HG02885 (cell line): ENCODE results near the gene WDR18.

Experiments used
- ATAC-seq: cut with Tn5 transposase; IDR thresholded peaks from one replicate; pipeline ENCODE4 v1.9.1; 2021; ENCODE audit warnings: mild to moderate bottlenecking; ENCODE audit not compliant: unreplicated experiment, poor library complexity

WDR18 gene

DNA sequence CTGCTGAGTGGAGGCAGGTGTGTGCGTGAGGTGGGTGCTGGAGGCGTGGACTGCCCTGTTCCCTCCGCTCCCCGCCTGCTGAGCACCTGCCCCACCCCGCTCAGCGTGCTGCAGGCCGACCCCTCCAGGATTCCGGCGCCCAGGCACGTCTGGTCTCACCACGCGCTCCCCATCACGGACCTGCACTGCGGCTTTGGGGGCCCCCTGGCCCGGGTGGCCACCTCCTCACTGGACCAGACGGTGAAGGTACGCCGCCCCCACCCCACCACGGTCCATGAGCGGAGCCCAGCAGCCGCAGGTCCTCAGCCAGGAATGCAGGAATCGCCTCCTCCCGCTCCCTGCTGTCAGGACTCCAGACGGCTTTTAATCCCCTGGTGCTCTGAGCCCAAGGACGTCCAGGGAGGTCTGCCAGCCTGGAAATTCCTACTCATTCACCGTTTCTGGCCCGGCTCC is 6.0 kb downstream of the WDR18 start:
- no peak for ATAC-seq

- no peak for ATAC-seq
Measured at GRCh38 chr19:990746-991145, 6.6 kb downstream of the WDR18 start.

- ATAC-seq, result no peak
Measured at GRCh38 chr19:991174-991931, 7.2 kb downstream of the WDR18 start.

DNA sequence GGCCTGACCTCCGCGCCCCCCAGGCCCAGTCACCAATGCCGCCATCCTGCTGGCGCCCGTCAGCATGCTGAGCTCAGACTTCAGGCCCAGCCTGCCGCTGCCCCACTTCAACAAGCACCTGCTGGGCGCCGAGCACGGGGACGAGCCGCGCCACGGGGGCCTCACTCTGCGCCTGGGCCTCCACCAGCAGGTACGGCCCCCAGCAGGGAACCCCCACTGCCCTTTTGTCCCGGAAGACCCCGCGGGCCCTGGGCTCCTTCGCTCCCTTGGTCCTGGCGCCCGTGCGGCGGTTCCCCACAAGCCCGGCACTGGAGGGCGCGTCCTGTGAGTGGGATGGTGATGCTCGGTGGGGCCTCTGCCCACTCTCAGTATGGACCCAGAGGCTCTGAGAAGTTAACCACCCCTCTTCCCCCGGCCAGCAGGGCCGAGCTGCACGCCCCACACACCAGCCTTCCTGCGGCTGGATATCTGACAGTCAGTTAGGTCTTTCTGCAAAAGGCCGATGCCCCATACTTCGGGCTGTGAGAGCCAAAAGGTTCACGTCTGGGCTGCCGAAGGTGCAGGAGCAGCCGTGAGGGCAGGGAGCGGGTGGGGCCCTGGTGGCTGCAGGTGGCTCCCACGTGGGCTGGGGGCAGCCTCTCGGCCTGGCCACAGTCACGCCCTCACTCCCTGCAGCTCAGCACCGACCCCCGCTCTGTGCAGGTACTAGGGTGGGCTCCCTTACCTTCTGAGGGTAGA is 8.0 kb downstream of the WDR18 start:
- no peak for ATAC-seq

GRCh38 chr19:992670-993055 is 8.5 kb downstream of the WDR18 start:
- no peak for ATAC-seq

DNA sequence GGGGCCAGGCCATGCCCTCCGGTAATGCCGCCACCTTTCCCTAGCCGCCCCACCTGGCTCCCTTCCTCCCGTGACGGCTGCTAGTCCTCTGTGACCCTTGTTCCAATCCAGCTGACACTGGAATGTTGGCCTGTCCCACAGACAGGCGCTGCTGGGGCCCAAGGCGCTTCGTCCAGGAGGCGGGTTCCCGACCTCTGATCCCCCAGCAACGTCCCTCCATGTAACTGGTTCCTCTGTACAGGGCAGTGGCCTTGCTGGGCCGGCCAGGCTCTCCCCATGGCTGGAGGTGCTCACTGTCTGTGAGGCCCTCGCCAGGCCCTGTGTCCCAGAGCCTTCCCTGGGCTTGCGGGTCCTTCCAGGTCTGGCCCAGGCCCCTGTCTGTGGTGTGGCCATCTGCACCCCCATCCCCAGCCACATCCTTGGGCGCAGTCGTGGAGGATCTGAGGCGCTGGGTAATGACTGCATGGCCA is 9.3 kb downstream of the WDR18 start:
- no peak for ATAC-seq

GRCh38 chr19:993831-994393 is 9.8 kb downstream of the WDR18 start:
- ATAC-seq, result no peak

- ATAC-seq, result no peak
Measured at GRCh38 chr19:994516-994915, 10.4 kb downstream of the WDR18 start.

DNA sequence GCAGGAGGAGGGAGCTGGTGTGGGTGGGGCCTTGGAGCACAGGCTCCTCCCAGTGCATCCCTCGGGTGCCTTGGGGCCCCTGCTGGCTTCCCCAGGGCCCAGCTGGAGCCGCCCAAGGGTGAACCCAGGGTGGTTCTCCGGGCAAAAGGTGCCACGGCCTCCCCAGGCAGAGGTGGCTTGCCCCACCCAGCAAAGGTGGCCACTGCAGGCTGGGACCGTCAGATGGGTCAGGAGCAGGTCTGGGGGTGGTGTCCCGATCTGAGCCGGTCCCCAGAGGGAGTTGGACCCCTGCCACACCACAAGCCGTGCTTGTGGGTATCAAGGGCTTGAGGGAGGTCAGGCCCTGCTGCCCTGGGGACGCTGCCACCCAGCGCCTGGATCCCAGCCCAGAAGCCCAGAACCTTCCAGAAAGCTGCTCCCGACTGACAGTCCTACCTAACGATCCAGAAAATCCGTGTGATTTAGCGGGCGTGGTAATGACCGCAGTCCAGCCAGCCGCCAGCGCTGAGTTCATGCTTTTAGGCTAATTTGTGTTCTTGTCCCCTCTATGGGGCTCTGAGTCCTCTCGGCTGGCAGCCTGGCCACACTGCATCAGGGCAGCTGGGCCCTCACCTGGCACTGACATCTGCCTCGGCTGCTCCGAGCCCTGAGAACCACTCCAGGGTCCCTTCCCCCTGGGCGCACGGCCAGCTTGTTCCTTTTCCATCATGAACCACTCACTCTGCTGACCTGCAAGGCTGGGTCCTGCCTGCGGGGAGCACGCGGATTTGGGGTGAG is 11.1 kb downstream of the WDR18 start:
- no peak for ATAC-seq

GRCh38 chr19:996051-996838 is 12.1 kb downstream of the WDR18 start:
- no peak for ATAC-seq

- ATAC-seq, result no peak
Measured at GRCh38 chr19:998064-998463, 13.9 kb downstream of the WDR18 start.

DNA sequence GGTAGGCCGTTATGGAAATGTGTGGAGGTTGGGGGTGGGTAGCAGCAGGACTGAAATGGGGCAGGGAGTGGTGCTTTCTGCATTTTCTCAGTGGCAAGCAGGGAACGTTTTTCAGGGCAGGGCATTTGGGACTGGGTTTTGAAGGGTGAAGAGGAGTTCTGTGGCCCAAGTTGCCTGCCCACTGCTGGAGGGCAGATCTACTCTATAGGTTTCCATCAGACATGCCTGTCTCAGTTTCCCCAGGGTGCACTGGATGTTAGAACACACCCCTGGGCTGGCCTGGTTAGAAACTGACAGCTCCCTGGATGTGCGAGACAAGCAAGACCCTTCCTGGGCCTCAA is 15.2 kb downstream of the WDR18 start:
- no peak for ATAC-seq

DNA sequence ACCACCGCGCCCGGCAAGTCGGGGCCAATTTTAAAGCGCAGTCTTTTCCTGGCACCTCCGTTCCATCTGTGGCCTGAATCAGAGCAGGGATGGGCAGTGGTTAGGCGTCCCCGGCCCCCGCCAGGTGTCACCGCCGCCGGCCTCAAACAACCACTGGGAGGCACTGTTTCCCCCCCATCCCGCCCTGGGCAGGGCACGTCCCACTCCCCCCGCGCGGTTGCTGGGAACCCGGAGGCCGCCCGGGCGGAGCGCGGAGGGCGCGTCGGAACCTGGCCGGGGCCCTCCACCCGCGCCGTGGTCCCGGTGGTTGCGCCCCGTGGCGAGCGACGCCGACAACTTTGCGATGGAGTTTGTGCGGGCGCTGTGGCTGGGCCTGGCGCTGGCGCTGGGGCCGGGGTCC is 15.9 kb downstream of the WDR18 start, which contains the start of gene GRIN3B:
Gene GRIN3B, plus strand, starts transcription at position 325 of the 400 bp plus-strand sequence. Its CDS starts 19 bp downstream, at position 344.
- no peak for ATAC-seq

DNA sequence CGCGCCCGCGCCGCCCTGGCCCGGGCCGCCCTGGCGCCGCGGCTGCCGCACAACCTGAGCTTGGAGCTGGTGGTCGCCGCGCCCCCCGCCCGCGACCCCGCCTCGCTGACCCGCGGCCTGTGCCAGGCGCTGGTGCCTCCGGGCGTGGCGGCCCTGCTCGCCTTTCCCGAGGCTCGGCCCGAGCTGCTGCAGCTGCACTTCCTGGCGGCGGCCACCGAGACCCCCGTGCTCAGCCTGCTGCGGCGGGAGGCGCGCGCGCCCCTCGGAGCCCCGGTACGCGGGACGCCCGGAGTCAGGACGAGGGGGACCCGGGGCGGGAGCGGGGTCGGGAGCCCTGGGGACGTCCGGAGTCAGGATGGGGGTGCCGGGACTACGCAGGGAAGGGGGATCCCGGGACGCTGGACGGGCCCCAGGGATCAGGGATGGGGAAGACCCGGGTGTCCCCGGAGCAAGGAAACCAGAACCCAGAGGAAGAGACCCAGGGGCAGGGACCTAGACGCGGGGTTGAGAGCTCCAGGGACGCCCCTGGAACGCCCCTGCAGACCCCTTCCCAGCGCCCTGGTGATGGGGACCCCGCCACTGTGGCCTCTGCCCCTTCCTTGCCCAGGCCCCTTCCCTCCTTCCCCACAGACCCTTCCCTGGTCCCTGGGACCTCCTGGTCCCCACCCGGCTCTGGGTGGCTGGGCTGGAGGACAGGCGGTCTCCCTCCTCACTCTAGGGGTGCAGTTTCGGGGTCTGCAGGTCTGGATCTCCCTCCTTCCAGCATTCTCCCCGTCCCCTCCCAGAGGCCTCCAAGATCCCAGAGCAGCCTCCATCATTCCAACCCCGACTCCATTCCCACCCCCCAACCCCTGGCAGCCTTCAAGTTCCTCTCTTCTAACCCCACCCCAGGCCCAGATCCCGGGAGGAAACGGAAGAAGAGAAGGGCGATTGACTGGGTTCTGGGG is 16.7 kb downstream of the WDR18 start:
- no peak for ATAC-seq

DNA sequence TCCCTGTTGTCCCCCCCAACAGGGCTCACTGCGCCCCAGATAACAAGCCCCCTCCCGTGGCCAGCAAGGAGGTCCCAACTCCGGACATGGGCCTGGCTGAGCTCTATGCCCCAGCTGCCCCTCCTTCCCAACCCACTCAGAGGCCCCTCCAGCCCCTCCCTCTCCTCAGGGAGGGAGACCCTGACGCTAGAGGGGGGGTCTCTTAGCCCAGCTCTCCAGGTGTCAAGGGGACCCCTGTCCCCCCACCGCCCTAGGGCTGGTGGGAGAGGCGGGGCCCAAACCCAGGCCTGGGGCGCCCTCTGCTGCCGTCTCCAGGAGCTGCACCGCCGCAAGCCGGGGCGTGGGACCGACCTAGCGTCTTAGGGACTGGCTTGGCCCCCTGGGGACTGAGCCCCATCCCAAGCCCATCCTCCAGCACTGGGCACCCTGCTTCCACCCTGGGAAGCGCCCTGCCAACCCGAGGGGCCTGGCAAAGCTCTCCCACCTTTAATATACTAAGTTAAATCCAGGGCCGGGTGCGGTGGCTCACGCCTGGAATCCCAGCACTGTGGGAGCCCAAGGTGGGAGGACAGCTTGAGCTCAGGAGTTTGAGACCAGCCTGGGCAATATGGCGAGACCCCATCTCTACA is 17.5 kb downstream of the WDR18 start:
- ATAC-seq, result no peak

DNA sequence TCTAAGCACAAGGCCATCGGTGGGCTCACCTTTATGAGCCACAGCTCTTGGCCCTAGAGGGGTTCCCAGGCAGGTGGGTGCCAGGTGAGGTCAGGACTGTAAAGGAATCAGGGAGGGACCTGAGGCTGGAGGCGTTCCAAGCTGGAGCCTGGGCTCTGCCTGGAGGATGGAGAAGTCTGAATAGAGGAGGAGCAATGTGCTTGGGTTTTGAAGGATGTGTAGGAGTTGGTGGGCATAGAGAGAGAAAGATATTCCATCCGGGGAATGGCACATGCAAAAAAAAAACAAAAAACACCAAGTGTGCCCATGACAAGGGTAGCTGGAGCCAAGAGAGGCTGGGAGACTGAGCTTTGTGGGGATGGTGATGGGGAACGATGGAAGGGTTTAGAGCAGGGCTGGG is 18.5 kb downstream of the WDR18 start:
- ATAC-seq, result no peak

DNA sequence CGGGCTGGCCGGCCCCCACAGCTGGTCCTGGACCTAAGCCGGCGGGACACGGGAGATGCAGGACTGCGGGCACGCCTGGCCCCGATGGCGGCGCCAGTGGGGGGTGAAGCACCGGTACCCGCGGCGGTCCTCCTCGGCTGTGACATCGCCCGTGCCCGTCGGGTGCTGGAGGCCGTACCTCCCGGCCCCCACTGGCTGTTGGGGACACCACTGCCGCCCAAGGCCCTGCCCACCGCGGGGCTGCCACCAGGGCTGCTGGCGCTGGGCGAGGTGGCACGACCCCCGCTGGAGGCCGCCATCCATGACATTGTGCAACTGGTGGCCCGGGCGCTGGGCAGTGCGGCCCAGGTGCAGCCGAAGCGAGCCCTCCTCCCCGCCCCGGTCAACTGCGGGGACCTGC is 19.1 kb downstream of the WDR18 start:
- ATAC-seq, result no peak

- ATAC-seq, result no peak
Measured at GRCh38 chr19:1004204-1004802, 20.2 kb downstream of the WDR18 start.
